Hindlimb muscle (tissue), 1 donor: ENCODE data around the gene MAP2K5. TPM values are rescaled to one million over a fixed set of nuclear protein-coding genes. Genes with fewer than 3 reads are reported as not detected.

Source experiments
- DNase-seq: peaks from one replicate; pipeline ENCODE4 v3.0.0-alpha.2; 2013
- polyA plus RNA-seq: library from polyadenylated mRNA; unstranded; fragments of 120-200 nt; gene quantifications from one replicate; pipeline ENCODE4 v1.2.1, GENCODE V29; 2013; ENCODE audit not compliant: insufficient read length

Gene MAP2K5
- polyA plus RNA-seq, 1 donor, result 21.1 TPM

DNA sequence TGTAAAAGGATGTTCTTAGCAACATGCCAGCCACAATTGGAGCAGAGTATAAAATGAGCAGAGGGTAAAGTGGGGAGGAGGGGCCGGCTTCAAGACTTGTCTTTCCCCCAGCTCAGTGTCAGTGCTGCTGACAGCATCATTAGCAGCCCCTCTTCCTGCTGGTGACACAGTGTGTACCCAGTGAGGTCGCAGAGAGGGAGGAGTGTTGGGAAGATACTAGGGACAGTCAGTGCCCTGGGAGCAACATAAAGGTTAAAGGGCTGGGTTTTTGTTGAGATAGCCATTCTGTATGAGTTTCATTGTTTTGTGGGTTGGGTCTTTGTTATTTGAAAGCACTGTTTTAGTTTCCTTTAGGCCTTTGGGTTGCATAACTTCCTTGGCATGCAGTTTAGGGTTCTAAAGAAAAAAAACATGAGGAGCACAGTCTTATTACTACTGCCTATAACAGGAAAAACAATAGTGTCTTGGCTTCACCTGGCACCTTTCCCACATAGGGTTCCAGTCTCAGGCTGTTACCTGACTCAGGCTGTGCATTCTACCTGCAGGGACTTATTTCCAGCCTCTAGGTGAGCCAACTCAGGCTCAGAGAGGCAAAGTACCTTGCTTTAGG is 188.7 kb downstream of the MAP2K5 start:
- DNase-seq, result no peak

DNA sequence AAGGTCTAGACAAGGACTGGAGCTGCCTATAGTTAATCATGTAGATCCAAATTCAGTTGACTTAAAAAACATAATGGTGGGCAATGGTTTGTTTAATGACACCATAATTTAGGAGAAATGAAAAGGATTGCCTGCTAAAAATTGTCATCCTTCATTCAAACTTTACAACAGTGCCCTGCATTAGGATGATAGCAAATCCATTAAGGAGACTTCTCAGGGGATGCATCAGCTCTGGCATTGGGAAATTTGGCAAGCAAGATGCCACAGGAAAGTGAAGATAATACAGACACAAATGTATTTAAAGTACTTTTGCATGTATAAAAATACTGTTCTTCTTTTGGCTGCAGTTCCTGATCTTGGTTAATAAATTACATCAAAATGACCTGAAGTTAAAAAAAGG is 189.7 kb downstream of the MAP2K5 start:
- no peak for DNase-seq

DNA sequence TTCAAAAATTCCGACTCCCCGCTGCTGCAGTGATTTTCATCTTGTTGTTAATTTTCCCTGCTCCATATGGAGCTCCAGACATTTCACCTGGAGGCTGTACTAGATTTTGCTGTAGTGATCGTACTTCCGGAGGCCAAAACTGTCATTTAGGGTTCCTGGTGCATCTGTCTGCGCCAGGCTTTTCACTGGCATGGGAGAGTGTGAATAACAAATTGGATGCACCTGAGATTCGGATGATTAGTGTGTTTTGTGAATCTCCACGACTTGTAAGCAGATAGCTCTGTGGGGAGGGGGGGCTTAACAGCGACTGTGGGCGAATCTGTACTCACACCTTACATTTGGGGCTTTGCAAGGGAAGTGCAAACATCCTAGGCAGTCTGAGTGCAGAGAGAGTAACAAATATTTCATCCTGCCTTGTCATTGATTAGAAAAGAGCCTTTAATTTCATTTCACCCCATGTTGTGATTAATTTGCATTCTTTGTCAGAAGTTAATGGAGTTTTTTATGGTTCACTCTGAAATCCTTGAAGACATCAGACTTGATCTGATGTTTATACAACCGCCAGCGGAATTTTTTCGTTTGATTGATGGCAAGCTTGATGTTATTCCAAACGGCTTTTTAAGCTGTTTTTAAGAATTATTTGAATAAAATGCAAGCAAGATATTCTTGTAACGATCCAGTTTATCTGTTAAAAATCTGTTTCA is 190.3 kb downstream of the MAP2K5 start:
- DNase-seq, result no peak

DNA sequence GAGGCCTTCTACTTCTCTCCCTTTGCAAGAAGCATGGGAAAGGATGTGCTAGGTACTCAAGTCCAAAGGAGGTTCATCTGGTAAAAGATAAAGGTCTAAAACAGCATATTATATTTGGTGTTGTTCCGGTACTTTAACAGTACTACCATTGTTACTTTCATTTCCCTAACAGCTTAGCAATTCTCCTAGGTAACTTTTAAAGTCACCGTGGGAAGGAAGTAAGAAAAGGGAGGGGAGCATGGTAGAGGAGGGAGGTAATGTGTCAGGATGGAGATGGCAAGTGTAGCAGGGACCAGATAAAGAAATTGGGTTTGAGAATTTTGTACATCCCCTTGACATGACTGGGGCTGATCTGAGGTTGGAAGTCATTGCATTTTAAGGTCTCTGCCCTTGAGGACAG is 193.4 kb downstream of the MAP2K5 start:
- no peak for DNase-seq

DNA sequence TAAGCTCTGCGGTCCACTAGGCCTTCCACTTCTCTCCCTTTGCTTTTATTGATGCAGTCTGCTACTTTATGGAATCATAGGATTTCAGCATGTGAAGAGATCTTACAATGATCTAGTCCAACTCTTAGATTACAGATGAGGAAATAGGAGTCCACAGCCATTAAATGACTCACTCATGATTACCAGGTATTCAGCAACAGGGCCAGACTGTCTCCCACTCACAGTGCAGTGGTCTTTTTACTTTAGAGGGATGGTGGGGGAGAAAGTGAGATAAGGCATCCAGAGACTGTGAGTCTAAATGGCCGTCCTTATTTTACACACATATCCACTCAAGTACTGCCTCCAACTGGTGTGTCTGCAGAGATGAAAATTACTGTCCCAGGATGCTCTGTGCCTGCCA is 194.3 kb downstream of the MAP2K5 start:
- no peak for DNase-seq

DNA sequence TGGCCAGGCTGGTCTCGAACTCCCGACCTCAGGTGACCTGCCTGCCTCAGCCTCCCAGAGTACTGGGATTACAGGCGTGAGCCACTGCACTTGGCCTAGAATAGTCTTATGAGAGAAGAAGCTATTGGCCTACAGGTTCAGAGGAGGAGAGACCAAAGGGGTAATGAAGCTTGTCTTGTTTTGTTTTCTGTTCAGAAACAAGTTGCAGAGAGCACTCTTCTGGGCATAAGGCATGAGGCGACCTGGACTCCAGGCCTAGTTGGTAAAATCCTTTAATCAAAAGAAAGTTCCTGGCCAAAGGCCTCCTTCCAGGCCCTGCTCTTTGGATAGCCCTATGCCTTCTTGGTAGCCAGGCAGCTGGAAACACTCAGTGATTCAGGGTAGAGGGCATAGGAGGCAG is 195.6 kb downstream of the MAP2K5 start:
- no peak for DNase-seq

DNA sequence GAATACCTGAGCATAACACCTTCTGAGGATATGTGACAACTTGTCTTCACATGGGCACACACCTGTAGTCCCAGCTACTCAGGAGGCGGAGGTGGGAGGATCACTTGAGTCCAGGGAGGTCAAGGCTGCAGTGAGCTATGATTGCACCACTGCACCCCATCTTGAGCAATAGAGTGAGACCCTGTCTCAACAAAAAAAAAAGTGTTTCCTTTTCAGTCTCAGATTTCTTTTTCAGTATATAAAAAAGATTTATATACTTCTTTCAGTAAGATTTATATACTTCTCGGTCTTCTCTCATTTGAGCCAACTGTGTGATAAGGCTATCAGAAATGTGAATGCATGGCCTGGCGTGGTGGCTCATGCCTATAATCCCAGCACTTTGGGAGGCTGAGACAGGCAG is 197.9 kb downstream of the MAP2K5 start:
- DNase-seq, result no peak

DNA sequence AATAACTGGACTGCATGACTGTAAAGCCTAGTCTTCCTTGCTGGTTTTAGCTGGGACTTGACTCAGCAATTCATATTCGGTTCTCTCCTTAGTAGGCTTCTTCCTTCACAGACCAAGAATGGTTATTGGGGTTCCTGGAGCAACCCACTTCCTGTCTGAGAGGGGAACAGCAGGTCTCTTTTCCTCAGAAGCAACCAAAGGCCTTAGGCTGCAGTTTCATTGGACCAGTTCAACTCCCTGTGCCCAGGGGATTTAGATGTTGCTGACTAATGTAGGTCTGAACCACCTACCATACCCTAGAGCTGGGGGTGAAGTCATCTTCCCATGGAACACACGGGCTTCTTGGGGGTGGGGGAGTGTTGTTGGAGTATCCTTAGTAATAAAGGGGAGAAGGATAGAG is 198.8 kb downstream of the MAP2K5 start:
- DNase-seq, result no peak

DNA sequence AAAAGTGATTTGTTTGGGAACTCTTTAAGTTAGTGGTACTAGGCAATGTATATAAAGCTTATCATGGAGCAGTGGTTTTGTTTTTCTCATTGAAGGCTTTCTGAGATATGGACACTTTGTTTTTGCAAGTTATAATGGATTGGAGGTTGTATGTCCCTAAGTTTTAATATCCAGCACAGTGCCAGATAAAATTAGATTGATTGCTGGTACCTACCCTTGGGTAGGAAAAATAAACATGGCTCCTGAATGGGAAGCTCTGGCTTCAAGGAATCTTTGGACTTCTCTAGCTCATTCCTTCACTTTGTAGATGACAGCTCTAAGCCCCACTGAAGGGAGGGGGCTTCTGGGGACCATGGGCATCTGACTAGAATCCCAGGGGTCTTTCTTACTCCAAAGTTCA is 201.1 kb downstream of the MAP2K5 start:
- DNase-seq, result no peak

DNA sequence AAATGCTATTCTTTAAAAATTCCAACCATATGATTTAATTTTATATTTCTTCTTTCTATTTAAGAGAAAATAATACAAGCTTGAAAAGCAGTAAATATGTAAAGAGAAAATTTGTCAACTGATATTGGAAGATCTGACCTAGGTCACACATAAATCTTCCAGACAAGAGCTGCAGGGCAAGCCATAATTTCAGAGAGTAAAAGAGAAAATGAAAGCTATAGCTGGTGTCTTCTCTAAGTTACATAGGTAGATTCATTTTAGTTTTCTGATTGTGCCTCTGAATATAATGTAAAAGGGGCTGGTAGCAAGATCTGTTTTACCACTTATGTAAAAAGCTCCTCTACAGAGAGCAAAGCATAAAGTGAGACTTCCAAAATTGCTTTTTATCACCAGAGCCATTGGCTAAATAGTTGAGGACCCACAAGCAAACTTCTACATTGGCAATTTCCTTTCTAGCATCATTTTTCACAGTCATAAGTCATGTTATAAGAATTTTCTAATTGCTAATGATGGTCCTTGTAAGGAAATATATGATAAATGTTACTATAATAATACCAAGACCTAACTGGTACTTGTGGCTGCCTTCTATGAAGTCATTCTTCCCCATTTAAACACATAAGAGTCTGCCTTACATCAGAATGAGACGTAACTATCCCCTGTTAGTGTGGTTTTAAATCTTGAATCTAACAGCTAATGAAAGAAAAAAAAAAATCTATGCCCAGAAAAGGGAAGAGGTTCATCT is 202.0 kb downstream of the MAP2K5 start:
- DNase-seq, result no peak

DNA sequence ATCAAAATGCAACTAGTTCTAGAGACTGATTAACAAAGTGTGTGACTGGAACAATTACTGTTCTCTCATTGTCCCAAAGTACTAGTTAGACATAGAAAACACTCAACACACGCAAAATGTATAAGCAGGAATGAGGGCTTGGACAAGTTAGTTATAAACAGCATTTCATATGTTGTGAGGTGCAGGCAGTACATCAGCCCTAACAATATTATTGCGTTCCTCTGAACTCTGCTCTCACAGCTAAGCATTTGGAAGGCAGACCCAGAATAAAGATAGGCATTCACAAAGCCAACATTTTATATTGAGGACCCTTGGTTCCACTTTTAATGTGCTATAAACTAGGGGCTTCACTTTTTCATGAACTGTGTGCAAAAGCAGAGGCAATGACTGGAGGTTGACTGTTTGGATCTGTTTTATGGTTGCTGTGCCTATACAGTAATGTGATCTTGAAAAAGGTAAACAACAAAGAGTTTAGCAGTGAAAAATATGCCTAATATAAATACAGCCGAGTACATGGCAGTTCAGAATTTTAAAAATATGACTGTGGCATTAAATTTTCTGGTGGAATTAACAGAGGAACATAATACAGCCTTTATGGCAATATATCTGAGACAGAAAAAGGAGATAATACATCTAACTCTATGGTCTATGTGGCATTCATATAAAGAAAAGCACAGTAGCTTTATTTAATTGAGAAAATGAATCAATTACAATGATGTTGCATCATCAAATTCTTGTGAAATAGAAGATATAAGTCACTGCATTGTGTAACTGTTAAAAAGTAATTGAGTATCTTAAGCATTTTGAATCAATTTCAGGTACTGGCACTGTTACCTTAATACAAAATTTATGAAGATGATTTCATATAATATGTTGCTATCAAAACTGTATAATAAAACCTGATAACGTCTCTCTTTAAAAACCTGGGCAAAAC is 202.8 kb downstream of the MAP2K5 start:
- no peak for DNase-seq

DNA sequence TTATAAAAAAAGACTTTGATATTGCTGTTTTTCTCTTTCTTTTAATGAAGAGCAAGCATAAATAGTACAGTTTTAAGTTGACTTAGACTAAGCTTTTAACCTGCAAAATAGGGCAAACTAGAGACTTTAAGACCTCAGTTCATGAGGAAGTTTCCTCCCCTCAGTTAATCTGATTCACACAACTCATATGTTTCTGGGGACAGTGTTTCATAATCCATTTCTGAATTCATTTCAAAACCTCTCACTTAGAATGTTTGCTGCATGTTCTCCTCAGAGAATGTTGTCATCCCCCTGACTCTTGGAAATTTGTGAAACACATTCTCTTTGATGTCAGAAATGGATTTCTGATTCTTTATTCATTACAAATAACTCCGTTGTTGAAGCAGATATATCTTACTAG is 203.5 kb downstream of the MAP2K5 start:
- no peak for DNase-seq

DNA sequence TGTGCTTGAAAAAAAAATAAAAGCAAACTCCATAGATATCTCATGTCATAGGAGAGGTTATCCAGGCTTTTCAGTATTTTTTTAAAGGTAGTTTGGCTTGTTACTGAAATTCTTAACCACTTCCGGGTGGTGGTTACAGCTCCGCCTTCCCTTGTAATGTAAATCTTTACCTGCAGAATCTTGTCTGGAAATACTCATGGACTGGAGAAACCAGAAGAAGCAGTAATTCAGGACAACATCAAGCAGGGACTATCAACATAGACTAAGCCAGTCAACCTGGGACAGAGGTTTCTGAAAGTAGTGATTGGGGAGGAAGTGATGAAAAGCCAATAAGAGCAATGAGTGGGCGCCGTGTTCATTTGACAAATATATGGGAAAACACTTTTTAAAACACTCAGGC is 203.9 kb downstream of the MAP2K5 start:
- no peak for DNase-seq

DNA sequence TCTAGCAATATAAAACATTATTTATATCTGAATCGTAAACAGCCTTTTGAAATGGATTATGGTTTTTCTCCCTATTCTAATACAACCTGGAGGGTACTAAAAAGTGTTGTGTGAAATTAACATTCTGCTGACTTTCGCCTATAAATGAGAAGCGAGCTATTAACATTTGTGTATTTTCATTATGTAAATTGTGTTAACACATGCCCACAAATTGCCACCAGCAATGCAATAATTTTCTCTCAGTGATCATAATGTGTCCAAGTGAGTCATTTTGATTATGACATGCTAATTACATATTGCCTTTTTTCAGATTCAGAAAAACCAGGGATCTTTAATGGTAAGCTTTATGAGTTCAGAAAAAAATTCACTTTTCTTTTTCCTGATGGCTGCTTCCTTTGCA is 205.4 kb downstream of the MAP2K5 start:
- no peak for DNase-seq

DNA sequence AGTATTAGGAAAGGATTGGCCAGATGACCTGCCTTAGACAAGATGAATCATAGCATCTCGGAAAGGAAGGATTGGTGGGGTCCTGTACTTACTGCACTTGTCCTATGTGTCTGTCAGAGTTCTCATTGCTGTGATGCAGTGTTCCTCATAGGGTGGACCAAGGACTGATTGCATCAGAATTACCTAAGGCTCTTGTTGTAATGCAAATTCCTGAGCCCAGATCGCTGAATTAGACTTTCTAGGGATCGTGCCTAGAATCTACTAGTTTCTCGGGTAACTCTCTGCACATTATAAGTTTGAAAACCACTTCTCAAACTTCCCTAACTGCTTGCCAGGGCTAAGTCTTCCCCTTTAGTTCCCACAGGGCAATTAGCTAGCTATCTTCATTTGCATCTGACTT is 207.9 kb downstream of the MAP2K5 start:
- no peak for DNase-seq

DNA sequence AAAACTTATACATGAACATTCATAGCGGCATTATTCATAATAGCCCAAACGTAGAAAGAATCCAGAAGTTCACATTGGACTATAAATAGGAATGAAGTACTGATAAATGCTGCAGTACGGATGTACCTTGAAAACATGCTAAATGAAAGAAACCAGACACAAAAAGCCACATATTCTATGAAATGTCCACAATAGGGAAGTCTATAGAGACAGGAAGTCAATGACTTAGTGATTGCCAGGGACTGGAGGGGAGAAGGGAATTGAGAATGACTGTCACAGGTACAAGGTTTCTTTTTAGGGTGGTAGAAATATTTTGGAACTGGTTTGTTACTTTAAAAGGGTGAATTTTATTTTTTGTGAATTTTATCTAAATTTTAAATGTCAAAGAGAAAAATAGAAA is 211.4 kb downstream of the MAP2K5 start:
- no peak for DNase-seq

DNA sequence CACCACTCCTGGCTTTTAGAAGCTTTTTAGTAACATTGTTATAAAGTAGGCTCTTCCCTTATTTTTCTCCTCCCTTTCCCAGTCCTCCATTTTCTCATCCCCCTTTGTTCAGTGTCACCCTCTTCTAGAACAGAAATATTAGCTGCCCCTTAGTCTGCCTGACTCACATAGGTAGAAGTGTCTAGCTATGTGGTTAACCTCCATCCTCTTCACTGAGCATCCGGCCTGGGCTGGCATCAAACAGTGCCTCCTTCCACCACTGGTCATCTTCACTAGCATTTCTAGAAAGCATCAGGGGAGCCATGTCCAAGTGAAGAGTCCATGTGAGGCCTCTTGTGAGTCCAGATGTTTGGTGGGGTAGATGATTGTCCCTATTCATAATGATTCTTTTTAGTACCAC is 212.8 kb downstream of the MAP2K5 start:
- no peak for DNase-seq

DNA sequence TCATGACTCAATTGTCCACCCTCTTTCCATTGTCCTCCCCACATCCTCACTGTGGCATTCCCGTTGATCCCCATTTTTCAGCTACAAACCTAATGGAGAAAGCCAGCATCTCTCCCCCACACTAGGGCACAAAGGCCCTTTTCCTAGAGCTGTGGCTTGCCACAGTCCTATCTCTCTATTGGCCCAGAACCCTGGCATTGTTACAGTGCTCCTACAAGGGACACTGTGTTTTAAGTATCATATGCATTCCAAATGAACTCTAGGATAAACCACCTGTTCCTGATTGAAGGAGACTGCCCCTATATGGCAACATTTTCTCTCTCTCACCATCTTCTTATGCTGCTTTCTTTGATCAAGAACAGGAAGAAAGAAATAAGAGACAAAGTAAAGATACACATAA is 213.4 kb downstream of the MAP2K5 start:
- no peak for DNase-seq

DNA sequence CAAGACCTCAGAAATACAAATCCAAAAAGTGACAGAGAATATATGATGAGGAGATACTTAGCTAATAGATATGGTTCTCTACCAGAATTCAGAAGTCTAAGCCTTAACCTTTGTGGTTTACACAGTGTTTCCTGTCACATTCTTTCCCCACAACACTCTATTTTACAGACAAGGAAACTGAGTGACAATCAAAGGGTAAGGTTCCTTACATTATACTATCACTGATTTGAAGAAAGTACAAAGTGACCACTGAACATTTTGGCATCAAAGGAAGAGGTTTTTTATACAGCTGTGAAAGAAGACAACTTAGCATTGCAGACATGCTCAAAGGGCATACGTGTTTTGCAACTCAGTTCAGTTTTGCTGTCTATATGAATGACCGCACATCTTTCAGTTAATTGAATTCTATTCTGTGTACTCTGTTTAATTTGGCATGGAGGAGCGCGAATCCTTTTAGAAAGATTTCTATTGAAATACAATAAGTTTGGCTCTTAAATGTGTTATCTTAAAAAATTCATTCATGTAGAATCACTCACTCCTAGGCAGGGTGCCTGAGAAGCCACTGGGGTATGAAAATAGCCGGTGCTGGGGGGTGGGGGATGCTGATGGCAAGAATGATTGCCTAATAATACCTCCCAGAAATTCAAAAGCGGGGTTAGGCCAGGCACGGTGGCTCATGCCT is 216.3 kb downstream of the MAP2K5 start:
- DNase-seq, result no peak

DNA sequence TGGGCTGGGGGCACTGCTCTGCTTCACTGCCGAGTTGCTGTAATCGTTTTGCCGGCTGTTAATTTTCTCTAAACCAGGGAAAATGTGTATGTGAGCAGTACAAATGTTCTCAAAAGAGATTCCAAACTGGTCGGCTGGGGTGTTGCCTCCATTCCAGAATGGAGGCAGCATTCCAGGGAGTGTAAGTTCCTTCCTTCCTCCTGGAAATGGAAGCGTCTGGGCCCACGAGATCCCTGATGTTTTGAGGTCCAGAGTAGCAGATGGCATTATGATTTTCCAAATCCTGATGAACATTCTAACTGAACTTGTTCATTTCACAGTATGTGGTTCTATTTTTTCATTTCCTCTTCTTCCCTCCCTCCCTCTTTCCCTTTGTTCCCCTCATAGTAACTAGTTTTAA is 218.4 kb downstream of the MAP2K5 start:
- DNase-seq, result no peak

DNA sequence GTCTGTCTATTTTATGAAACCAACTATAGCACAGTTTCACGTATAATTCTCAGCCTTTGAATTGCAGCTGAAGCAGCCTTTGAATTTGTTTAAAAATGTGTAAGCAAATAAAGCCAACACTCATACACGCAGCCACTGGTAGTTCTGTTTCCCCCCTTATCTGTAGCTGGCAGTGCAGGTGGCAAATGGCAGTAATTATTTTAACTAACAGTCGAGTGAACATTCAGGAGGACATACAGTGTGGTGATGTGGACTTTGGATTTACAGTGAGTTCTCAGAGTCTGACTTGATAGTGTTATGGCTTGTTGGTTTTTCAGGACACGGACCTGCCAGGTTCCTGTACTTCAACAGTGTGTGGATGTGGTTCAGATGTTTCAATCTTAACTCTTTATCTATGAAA is 218.8 kb downstream of the MAP2K5 start:
- DNase-seq, result no peak

DNA sequence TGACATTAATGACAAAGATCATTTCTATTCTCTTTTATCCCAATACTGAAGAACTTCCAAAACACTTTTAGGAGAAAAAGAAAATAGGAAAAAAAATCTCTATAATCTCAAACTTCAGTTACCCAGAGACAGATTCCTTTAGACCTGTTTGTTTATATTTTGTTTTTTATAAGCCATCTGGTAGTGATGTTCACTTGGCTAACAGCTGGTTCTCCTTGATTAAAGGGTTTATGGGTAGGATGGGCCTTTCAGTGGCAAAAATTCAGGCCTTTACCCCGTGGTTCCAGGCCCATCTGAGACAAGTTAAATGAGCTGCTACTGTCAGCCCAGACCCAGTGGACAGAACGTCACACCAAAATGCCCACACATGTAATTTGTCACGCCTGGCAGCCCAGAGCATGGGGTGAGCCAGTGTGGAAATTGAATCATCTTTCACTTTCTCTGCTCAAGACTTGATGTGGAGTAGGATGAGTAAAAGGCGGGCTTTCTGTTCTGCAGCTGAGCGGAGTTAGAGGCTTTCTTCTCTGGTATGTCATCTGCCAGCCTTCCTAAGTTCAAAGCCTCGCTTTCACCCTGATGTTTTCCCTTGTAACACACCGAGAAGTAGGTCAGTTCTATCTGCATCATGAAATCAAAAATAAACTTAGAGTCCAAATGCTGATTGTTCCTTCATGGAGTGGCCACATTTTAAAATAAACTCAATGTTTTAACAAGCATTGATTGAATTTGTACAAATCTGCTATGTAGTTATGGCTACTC is 220.3 kb downstream of the MAP2K5 start:
- no peak for DNase-seq
